GM18505 (cell line): ENCODE results near the gene MED29.

Experiments used
- ATAC-seq: cut with Tn5 transposase; IDR thresholded peaks from one replicate; pipeline ENCODE4 v1.9.1; 2021; ENCODE audit not compliant: unreplicated experiment
- POLR2A ChIP-seq: IDR thresholded peaks from 4 replicates; pipeline ENCODE4 v1.6.1; 2011; ENCODE audit warnings: borderline replicate concordance; ENCODE audit not compliant: insufficient read depth, insufficient read length; ENCODE audit errors: extremely low read depth

Gene MED29

DNA sequence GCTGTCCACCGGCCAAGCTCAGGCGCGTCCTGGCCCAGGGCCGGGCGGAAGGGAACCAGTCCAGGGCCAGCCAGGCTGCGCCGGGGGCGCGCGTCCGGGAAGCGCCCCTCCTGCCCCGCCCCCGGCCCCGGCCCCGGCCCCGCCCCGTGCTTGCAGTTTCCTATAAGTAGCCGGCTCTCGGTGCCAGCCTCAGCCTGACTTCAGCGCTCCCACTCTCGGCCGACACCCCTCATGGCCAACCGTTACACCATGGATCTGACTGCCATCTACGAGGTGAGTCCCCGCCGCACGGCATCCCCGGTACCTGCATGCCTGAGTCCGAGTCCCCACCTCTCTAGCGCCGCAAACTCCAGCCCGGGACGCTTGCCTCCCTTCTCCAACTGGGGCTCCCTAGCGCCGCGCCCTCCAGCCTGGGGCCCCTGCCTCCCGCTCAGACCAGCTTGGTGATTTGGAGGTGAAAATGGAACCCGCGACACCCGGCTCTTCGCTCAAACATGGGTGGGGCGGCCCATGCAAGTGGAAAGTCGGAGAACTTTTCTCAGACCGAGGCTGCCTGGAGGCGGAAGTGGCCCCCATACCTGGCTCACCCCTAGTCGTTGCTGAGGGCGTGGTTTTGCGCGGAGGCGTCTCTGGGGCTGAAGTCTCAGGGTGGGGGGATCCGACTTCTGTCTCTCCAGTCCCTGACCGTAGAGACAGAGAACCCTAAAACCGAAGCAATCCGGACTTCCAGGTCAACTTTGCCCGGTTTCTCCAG is 15.7 kb downstream of the MED29 start, which contains the start of gene ZFP36:
Gene ZFP36 (plus strand): TSS at position 192 of the 754 bp plus-strand sequence. CDS start 58 bp downstream, at position 250.
- ATAC-seq, result no peak
- peak; percentile 100 for TF ChIP-seq POLR2A

DNA sequence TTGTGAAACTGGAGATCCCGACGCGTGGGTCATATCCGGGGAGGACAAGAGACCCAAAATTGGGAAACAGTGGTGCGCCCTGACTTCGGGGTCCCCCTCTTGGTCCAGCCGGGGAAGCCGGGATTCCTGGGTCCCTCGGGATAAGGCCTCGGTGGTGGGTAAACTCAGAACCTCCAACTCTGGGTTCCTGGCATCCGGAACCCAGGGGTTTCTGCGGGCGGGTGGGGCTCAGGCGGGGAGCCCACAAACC is 16.2 kb downstream of the MED29 start:
- no peak for TF ChIP-seq POLR2A
- no peak for ATAC-seq

DNA sequence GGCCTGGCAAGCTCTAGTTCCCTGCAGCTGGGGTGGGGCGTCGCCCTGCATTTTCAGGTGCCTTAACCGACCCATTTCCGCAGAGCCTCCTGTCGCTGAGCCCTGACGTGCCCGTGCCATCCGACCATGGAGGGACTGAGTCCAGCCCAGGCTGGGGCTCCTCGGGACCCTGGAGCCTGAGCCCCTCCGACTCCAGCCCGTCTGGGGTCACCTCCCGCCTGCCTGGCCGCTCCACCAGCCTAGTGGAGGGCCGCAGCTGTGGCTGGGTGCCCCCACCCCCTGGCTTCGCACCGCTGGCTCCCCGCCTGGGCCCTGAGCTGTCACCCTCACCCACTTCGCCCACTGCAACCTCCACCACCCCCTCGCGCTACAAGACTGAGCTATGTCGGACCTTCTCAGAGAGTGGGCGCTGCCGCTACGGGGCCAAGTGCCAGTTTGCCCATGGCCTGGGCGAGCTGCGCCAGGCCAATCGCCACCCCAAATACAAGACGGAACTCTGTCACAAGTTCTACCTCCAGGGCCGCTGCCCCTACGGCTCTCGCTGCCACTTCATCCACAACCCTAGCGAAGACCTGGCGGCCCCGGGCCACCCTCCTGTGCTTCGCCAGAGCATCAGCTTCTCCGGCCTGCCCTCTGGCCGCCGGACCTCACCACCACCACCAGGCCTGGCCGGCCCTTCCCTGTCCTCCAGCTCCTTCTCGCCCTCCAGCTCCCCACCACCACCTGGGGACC is 16.6 kb downstream of the MED29 start:
- TF ChIP-seq POLR2A, result peak; percentile 68
- ATAC-seq, result no peak

DNA sequence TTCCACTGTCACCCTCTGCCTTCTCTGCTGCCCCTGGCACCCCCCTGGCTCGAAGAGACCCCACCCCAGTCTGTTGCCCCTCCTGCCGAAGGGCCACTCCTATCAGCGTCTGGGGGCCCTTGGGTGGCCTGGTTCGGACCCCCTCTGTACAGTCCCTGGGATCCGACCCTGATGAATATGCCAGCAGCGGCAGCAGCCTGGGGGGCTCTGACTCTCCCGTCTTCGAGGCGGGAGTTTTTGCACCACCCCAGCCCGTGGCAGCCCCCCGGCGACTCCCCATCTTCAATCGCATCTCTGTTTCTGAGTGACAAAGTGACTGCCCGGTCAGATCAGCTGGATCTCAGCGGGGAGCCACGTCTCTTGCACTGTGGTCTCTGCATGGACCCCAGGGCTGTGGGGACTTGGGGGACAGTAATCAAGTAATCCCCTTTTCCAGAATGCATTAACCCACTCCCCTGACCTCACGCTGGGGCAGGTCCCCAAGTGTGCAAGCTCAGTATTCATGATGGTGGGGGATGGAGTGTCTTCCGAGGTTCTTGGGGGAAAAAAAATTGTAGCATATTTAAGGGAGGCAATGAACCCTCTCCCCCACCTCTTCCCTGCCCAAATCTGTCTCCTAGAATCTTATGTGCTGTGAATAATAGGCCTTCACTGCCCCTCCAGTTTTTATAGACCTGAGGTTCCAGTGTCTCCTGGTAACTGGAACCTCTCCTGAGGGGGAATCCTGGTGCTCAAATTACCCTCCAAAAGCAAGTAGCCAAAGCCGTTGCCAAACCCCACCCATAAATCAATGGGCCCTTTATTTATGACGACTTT is 17.4 kb downstream of the MED29 start:
- no peak for ATAC-seq
- no peak for TF ChIP-seq POLR2A

DNA sequence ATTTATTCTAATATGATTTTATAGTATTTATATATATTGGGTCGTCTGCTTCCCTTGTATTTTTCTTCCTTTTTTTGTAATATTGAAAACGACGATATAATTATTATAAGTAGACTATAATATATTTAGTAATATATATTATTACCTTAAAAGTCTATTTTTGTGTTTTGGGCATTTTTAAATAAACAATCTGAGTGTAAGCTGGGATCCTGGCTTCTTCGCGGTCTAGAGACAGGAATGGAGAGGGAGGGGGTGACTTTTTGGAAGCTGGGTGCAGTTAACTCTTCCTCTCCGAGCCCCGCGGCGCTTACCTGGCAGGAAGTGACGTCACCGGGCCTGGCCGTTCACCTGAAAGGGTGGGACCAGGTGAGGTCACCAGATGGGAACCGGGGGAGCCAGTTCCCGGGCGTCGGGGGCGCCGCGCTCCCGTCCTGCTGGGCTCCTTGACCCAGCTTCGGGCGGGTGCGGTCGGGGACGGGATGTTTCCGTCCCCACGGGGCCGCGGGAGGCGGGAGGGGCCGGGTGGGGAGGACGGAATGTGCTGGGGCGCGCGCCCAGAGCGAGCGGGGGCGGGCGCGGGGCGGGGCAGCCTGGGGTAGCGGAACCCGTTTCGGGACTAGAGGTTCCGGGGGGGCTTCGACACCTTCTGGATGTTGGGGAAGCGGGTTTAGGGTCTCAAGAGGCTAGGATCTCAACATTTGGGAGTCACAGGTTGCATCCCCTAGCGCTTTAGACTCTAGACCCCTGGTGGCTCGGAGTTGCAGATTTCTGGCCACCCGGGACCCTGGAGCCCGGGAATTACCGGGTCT is 18.2 kb downstream of the MED29 start:
- peak; percentile 68 for TF ChIP-seq POLR2A

DNA sequence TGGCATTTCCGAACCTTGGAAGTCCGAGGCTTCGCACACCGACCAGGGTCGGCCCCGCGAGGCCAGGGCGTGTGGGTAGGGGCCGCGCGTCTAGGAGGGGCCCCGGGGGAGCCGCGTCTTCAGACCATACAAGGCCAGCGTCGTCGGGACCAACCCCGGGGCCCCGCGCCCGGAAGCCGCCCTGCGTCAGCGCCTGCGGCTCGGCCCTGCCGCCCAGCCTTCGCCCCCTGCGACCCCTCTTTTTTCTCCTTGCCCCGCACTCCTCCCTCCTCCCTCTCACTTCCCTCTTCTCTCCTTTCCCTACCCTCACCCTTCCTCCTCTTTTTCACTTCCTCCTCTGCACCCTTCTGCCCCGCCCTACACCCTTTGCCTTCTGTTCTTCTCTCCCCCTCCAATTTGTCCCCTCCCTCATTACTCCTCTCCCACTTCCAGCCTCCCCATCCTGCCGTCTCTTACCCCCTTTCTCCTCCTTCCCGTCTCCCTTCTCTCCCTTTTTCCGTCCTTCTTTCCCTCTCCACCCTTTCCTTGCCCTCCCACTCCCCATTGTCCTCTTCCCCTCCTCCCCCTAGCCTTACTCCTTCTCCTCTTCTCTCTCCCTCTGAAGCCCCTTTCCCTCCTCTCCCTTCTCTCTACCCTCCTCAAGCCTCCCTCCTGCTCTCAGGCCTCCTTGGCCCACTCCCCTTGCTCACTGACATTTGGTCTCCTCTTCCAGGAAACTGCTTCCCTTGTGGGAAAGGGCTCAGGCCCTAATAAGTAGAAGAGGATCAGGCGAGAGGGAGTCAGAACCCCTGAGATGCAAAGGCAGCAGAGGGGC is 19.0 kb downstream of the MED29 start:
- peak; percentile 68 for TF ChIP-seq POLR2A
- ATAC-seq, result no peak

More for the DNA sequence above, 18.2 kb downstream of the MED29 start:
- no peak for ATAC-seq

DNA sequence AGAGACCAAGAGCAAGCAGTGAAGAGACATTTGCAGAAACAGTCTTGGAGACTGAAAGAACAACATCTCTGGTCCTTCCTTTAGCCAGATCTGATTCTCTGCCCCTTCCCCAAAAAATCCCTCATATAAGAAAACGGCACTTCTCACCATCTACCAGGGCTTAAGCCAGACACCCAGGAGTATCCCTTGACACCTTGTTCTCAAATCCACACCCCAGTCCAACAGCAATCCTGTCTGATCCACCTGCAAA is 19.6 kb downstream of the MED29 start:
- no peak for TF ChIP-seq POLR2A
- ATAC-seq, result no peak

DNA sequence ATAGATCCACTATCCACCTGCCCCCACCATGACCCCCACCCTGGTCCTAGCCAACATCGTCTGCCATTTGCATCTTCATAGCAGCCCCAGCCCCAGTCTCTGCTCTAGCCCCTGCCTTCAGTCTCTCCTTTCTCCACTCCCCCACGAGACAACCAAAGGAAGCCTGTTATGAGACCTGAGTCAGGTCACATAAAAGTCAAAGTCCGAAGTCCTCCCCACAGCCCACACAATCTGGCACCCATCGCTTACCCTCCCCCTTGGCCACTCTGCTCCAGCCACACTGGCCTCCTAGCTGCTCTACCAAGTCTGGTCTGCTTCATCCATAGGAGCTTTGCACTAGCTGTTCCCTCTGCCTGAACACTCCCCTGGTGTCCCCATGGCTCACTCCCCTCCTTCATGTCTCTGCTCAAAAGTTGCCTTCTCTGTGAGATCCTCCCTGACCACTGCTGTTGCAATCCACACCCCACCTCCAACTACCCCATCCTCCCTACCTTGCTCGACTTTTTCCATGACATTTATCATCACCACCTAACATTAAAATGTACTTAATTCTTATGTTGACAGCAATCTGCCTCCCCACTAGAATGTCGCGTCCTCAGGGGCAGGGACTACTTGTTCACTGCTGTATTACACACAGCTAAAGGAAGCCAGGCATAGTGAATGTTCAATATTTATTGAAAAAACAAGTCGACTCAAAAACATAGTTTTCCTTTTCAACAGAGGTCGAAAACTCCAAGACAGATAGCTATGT is 20.1 kb downstream of the MED29 start:
- peak; percentile 46 for TF ChIP-seq POLR2A
- ATAC-seq, result no peak

DNA sequence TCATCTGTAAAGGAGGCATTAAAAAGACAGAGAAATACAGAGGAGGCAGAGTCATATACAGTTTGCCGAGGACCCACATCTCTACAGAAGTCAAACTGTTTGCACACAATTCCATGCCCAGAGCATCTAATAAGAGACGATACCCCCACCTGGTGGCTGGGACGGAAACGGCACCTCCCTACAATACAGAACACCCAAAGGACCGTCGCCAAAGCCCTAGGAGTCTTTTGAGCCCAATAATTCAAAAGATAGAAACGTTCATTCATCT is 20.6 kb downstream of the MED29 start:
- peak; percentile 24 for ATAC-seq
- TF ChIP-seq POLR2A, result no peak

DNA sequence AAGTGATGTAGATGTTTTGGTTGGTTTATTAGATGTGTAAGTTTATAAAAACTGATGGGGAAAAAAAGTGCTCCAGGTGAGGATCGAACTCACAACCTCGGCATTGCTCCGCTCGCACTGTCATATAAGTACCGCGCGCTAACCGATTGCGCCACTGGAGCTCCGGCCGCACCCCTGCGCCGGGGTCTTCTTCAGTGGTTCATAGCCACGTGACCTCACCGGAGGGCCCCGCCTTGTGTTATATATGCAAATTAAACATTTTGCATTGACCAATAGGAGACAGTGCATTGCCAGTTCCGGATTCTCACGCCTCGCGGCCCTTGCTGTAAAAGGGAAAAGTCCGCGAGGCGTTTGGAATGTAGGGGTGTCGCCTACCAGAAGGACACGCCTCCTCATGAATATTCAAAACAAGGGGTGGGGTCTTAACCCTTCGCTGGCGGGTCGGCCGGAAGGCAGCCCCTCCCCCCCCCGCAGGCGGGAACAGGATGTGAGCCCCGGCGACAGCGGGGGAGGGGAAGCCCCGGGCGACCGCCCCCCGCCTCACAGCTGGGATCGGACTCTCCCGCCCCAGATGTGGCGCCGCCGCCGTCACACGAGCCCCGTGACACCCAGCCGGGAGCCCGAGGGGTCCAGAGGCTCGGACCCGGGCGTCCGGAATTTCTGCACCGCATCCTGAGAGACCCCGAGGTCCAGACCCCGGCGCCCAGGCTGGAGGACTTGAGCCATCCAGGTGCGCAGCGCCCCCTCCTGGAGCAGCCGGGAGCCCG is 21.1 kb downstream of the MED29 start, which contains the start of gene PLEKHG2:
Gene PLEKHG2 (plus strand): TSS at position 570 of the 767 bp plus-strand sequence. CDS start 1,418 bp downstream, outside the sequence.
- TF ChIP-seq POLR2A, result peak; percentile 97
- ATAC-seq, result peak; percentile 42

DNA sequence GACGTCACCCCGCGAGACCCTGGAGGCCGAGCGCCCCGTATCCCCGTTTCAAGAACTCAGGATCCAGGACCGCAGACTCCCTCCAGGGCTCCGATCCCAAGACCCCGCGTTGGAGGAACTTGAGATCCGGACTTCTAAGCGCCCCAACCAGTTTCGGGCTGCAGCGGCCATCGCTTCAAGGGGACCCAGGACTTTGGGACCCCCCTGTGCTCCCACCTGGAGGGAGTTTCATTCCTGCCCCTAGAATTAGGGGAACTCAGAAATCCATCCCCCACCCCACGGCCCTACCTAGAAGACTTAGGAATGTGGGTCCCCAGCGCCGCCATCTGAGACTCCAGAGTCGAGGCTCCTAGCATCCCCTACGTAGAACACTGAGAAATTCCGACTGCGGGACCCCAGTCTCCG is 21.7 kb downstream of the MED29 start:
- ATAC-seq, result no peak
- no peak for TF ChIP-seq POLR2A
